Measurements from ENCODE around the gene RAB3A. TPM values are rescaled to one million over a fixed set of nuclear protein-coding genes. Genes with fewer than 3 reads are reported as not detected.

RAB3A gene
- total RNA-seq, 1 donor from 2014 or later = 0.53 TPM

- no peak for TF ChIP-seq CTCF (IDR thresholded peaks at IDR 0.05; ENCODE audit: insufficient read depth, low read length, severe bottlenecking)
- Histone ChIP-seq H3K36me3 (ENCODE audit: control insufficient read depth, insufficient read depth, low read length) (no peaks in the 10 kb centered on the region), H3K4me3 (ENCODE audit: low read depth, low read length) (no peak overlapping the region), H3K27me3 (ENCODE audit: control insufficient read depth, insufficient read depth, low read length) (peaks cover 14% of the 10 kb centered on the region)
- no peak for DNase-seq (ENCODE audit: low read depth)
- FAIRE-seq = no peak
Observed at GRCh38 chr19:18226956-18227780, 23.3 kb upstream of the RAB3A start.

GRCh38 chr19:18225702-18226468 is 22.0 kb upstream of the RAB3A start, which contains the start of gene PDE4C:
Gene PDE4C (minus strand): TSS chr19:18226438. CDS start chr19:18226415, 23 bp downstream.
- FAIRE-seq (no peak), DNase-seq (ENCODE audit: low read depth) (no peak)
- TF ChIP-seq CTCF (IDR thresholded peaks at IDR 0.05; ENCODE audit: insufficient read depth, low read length, severe bottlenecking) = no peak
- Histone ChIP-seq H3K36me3 (ENCODE audit: control insufficient read depth, insufficient read depth, low read length) (no peaks in the 10 kb centered on the region), H3K4me3 (ENCODE audit: low read depth, low read length) (no peak within 1 kb of the TSS), H3K27me3 (ENCODE audit: control insufficient read depth, insufficient read depth, low read length) (peaks cover 11% of the 10 kb centered on the region)

- FAIRE-seq (no peak), DNase-seq (ENCODE audit: low read depth) (no peak)
- H3K36me3 ChIP-seq (ENCODE audit: control insufficient read depth, insufficient read depth, low read length) = no peaks in the 10 kb centered on the region
- H3K27me3 ChIP-seq (ENCODE audit: control insufficient read depth, insufficient read depth, low read length) = peaks cover 11% of the 10 kb centered on the region
- no peak overlapping the region for H3K4me3 ChIP-seq (ENCODE audit: low read depth, low read length)
- TF ChIP-seq CTCF (IDR thresholded peaks at IDR 0.05; ENCODE audit: insufficient read depth, low read length, severe bottlenecking) = no peak
Observed at GRCh38 chr19:18225355-18225701, 21.5 kb upstream of the RAB3A start.

GRCh38 chr19:18224525-18225354 is 20.9 kb upstream of the RAB3A start:
- TF ChIP-seq CTCF (IDR thresholded peaks at IDR 0.05; ENCODE audit: insufficient read depth, low read length, severe bottlenecking) = no peak
- Histone ChIP-seq H3K4me3 (ENCODE audit: low read depth, low read length) (peak overlapping the region; percentile 37), H3K27me3 (ENCODE audit: control insufficient read depth, insufficient read depth, low read length) (peaks cover 11% of the 10 kb centered on the region), H3K36me3 (ENCODE audit: control insufficient read depth, insufficient read depth, low read length) (no peaks in the 10 kb centered on the region)
- DNase-seq (ENCODE audit: low read depth) (peak; percentile 94), FAIRE-seq (peak; percentile 97)

GRCh38 chr19:18223860-18224524 is 20.1 kb upstream of the RAB3A start:
- Histone ChIP-seq H3K36me3 (ENCODE audit: control insufficient read depth, insufficient read depth, low read length) (no peaks in the 10 kb centered on the region), H3K4me3 (ENCODE audit: low read depth, low read length) (peak overlapping the region; percentile 37), H3K27me3 (ENCODE audit: control insufficient read depth, insufficient read depth, low read length) (peaks cover 11% of the 10 kb centered on the region)
- TF ChIP-seq CTCF (IDR thresholded peaks at IDR 0.05; ENCODE audit: insufficient read depth, low read length, severe bottlenecking) = no peak
- DNase-seq (ENCODE audit: low read depth) (no peak), FAIRE-seq (no peak)

Data from bronchial epithelial cell (primary cell).